ENCODE data around the gene AAMP. TPM values are rescaled to one million over a fixed set of nuclear protein-coding genes. Genes with fewer than 3 reads are reported as not detected.

AAMP gene
- polyA plus RNA-seq, 1 donor, result 105 TPM

DNA sequence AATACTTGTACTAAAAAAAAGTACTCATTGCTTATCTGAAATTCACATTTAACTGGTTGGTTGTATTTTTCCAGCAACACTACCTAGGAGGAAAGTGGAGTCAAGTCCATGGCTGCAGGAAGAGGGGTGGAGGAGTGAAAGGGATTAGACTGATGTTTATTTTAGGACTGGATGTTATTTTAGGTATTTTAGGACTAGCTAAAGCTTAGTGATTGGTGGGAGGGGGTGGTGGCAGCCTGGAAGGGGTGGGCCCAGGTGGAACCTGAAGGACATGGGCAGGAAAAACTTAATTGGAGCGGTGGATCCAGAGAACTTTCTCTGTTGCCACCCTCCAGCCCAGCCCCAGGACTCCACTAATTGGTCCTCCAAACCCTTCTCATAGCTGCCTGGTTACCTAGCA, 26.3 kb upstream of the AAMP start:
- DNase-seq, result no peak

DNA sequence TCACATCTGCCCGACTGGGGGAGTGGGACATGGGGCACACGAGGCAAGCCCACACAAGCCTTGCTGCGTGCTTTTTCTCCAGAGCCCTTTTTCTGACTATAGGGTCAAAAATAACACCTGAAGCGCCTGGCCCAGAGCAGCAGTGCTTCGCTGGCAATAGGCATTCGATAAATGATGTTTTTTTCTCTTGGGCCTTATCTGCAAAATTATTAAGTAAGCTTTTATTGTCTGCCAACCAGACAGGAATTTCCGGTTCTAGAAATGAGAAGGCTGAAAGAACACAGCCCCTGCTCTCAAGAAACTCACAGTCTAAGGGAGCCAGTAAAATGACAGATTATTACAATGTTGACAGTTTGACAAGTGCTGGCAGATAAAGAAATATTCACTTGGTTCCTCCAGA, 25.1 kb upstream of the AAMP start:
- H3K36me3 ChIP-seq (ENCODE audit: control insufficient read depth, insufficient read depth, low read length), result no peaks in the 10 kb centered on the region
- H3K4me1 ChIP-seq (ENCODE audit: control insufficient read depth, insufficient read depth, low read length), result peaks cover 54% of the 10 kb centered on the region
- no peak overlapping the region for H3K4me3 ChIP-seq (ENCODE audit: low read length)
- WGBS (ENCODE audit: insufficient coverage, low lambda C conversion rate), result no CpG with 5 or more reads among the region's 7 CpGs
- no peaks in the 10 kb centered on the region for H3K27me3 ChIP-seq (ENCODE audit: control insufficient read depth, insufficient read depth, low read length)
- DNase-seq, result peak; percentile 88 to 96
- no peaks in the 10 kb centered on the region for H3K9me3 ChIP-seq (ENCODE audit: control insufficient read depth, low read depth, low read length)
- peak overlapping the region; percentile 99 for H3K27ac ChIP-seq (ENCODE audit: low read length)

More for the DNA sequence above, 26.3 kb upstream of the AAMP start:
- Histone ChIP-seq H3K27ac (ENCODE audit: low read length) (peak overlapping the region; percentile 99), H3K4me1 (ENCODE audit: control insufficient read depth, insufficient read depth, low read length) (peaks cover 45% of the 10 kb centered on the region), H3K9me3 (ENCODE audit: control insufficient read depth, low read depth, low read length) (no peaks in the 10 kb centered on the region), H3K36me3 (ENCODE audit: control insufficient read depth, insufficient read depth, low read length) (no peaks in the 10 kb centered on the region), H3K27me3 (ENCODE audit: control insufficient read depth, insufficient read depth, low read length) (no peaks in the 10 kb centered on the region), H3K4me3 (ENCODE audit: low read length) (no peak overlapping the region)
- no CpG with 5 or more reads among the region's 1 CpG for WGBS (ENCODE audit: insufficient coverage, low lambda C conversion rate)

DNA sequence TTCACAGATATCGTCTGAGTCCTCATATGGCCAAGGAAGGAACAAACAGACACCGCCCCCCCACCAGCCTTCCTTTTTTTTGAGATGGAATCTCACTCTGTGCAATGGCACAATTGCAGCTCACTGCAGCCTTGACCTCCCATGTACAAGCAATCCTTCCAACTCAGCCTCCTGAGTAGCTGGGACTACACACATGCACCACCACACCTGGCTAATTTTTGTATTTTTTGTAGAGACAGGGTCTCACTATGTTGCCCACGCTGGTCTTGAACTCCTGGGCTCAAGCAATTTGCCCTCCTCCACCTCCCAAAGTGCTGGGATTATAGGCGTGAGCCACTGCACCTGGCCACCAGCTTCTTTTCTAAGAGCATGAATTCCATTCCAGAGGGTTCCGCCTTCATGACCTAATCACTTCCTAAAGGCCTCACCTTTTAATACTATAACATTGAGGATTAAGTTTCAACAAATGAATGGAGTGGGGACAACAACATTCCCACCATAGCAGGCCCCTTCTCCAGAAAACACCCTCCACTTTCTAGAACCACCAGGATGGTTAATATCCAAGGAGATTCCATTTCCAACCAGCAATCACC, 24.6 kb upstream of the AAMP start:
- no peak for DNase-seq
- Histone ChIP-seq H3K9me3 (ENCODE audit: control insufficient read depth, low read depth, low read length) (no peaks in the 10 kb centered on the region), H3K27ac (ENCODE audit: low read length) (peak overlapping the region; percentile 99), H3K4me3 (ENCODE audit: low read length) (no peak overlapping the region), H3K27me3 (ENCODE audit: control insufficient read depth, insufficient read depth, low read length) (no peaks in the 10 kb centered on the region), H3K4me1 (ENCODE audit: control insufficient read depth, insufficient read depth, low read length) (peaks cover 58% of the 10 kb centered on the region), H3K36me3 (ENCODE audit: control insufficient read depth, insufficient read depth, low read length) (no peaks in the 10 kb centered on the region)
- WGBS (ENCODE audit: insufficient coverage, low lambda C conversion rate), result no CpG with 5 or more reads among the region's 5 CpGs

DNA sequence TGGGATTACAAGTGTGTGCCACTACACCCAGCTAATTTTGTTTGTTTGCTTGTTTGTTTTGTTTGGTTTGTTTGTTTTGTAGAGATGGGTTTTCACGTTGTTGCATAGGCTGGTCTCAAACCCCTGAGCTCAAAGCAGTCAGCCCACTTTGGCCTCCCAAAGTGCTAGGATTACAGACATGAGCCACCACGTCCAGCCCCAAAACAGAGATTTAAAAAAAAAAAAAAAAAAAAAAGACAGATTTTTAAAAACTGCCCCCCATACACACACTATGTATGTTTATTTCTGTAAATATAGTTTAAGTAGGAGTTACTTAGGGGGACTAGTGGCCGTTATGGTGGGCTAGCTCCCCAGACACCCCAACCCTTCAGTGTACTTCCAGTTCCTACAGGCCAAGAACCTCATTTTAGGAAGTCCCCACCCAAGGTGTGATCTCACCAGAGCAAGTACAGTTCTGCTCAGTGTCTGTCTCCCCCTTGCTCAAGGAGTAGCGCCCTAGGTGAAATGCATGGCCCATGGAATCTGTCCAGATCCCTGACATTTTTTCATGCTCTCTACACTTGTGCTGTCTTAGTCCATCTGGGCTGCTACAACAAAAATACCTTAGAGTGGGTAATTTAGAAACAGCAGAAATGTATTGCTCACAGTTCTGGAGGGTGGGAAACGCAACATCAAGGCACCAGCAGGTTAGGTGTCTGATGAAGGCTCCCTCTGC, 23.9 kb upstream of the AAMP start:
- WGBS (ENCODE audit: insufficient coverage, low lambda C conversion rate), result no CpG with 5 or more reads among the region's 5 CpGs
- DNase-seq, result peak in 1 of 2 donors; percentile 31
- Histone ChIP-seq H3K9me3 (ENCODE audit: control insufficient read depth, low read depth, low read length) (no peaks in the 10 kb centered on the region), H3K36me3 (ENCODE audit: control insufficient read depth, insufficient read depth, low read length) (no peaks in the 10 kb centered on the region), H3K27ac (ENCODE audit: low read length) (peak overlapping the region; percentile 99), H3K27me3 (ENCODE audit: control insufficient read depth, insufficient read depth, low read length) (no peaks in the 10 kb centered on the region), H3K4me3 (ENCODE audit: low read length) (no peak overlapping the region), H3K4me1 (ENCODE audit: control insufficient read depth, insufficient read depth, low read length) (peaks cover 62% of the 10 kb centered on the region)

DNA sequence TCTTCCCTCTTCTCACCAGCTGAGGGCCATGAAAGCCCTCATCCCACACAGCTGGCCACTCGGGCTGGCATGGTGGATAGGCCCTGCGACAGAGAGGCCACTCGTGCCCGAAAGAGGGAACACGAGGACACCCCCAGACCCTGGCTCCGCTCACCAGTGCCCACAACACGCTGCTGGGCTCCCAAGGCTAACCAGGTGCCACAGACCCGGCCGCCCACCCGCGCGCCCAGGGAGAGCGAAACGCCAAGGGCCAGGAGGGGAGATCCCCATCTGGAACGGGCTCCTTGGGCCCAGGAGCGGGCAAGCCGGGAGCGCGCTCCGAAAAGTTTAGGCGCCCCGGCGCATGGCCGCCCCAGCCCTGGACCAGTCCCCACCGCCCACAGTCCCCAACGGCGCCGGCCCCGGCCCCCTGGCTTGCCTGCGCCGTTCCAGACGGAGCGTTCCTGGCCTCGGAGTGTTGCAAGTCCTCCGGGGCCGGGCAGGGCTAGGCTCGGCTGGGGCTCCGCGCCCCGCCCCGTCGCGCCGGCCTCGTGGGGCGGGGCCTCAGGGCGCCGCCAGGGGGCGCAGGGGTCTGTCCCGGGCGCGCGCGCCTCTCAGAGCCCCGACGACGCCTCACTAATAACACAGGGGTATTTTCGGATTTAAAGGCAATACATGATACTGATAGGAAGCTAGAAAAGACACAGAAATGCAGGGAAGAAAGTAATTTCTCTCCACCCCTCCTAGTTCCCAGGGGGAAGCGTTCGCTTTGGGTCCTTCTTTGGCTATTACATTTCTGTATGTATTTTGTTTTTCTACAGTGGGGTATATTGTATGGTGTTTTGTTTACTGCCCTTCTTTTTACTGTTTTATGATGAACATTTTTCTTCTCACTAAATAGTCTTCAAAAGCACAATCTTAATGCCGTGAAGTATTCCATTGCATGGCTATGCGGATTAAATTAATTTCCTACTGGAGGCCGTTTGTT, 22.4 kb upstream of the AAMP start, which contains the start of gene TMBIM1:
Gene TMBIM1, minus strand, starts transcription at position 456 of the 967 bp plus-strand sequence. CDS start 10,362 bp downstream, outside the sequence.
- peak; percentile 82 to 91 for DNase-seq
- Histone ChIP-seq H3K27me3 (ENCODE audit: control insufficient read depth, insufficient read depth, low read length) (no peaks in the 10 kb centered on the region), H3K27ac (ENCODE audit: low read length) (peak within 1 kb of the TSS; percentile 99), H3K9me3 (ENCODE audit: control insufficient read depth, low read depth, low read length) (no peaks in the 10 kb centered on the region), H3K36me3 (ENCODE audit: control insufficient read depth, insufficient read depth, low read length) (no peaks in the 10 kb centered on the region), H3K4me3 (ENCODE audit: low read length) (peak within 1 kb of the TSS; percentile 92), H3K4me1 (ENCODE audit: control insufficient read depth, insufficient read depth, low read length) (peaks cover 71% of the 10 kb centered on the region)
- 47% methylated on average over 2 of the region's 63 CpGs for WGBS (ENCODE audit: insufficient coverage, low lambda C conversion rate)

DNA sequence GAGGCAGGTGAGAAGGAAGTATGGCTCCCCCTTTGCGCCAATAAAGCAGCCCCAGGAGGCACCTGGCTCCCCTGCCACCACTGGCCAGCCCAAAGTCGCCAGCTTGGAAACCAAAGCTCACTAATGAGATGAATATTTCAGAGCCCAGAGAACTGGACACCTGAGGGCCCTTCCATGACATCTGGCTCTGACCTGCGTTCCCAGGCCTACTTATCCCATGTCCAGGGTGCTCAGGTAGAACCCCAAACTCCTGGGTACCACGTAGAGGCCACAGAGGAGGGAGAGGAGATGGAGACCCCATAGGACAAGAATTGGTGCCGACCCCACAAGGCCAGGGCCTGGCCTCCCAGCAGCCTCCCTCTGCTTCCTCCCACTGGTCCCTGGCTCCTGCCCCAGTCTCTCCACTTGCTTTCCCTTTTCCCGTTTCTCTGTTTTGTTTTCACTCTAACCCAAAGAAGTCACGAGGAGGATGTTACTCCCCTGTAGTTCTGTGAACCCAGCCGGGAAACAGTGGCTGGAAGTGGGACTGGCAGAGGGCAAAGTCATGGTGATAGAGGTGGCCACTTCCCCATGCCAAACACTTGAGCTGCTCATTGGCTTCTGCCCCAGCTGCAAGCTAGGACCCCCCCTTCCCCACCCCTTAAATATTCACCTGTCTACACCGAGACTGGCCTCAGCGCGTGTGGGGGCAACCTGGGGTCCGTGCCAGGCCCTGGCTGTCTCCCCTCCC, 21.5 kb upstream of the AAMP start:
- Histone ChIP-seq H3K4me3 (ENCODE audit: low read length) (peak overlapping the region; percentile 92), H3K36me3 (ENCODE audit: control insufficient read depth, insufficient read depth, low read length) (no peaks in the 10 kb centered on the region), H3K4me1 (ENCODE audit: control insufficient read depth, insufficient read depth, low read length) (peaks cover 80% of the 10 kb centered on the region), H3K27me3 (ENCODE audit: control insufficient read depth, insufficient read depth, low read length) (no peaks in the 10 kb centered on the region), H3K27ac (ENCODE audit: low read length) (peak overlapping the region; percentile 99), H3K9me3 (ENCODE audit: control insufficient read depth, low read depth, low read length) (no peaks in the 10 kb centered on the region)
- WGBS (ENCODE audit: insufficient coverage, low lambda C conversion rate), result no CpG with 5 or more reads among the region's 12 CpGs
- peak in 1 of 2 donors; percentile 62 for DNase-seq

DNA sequence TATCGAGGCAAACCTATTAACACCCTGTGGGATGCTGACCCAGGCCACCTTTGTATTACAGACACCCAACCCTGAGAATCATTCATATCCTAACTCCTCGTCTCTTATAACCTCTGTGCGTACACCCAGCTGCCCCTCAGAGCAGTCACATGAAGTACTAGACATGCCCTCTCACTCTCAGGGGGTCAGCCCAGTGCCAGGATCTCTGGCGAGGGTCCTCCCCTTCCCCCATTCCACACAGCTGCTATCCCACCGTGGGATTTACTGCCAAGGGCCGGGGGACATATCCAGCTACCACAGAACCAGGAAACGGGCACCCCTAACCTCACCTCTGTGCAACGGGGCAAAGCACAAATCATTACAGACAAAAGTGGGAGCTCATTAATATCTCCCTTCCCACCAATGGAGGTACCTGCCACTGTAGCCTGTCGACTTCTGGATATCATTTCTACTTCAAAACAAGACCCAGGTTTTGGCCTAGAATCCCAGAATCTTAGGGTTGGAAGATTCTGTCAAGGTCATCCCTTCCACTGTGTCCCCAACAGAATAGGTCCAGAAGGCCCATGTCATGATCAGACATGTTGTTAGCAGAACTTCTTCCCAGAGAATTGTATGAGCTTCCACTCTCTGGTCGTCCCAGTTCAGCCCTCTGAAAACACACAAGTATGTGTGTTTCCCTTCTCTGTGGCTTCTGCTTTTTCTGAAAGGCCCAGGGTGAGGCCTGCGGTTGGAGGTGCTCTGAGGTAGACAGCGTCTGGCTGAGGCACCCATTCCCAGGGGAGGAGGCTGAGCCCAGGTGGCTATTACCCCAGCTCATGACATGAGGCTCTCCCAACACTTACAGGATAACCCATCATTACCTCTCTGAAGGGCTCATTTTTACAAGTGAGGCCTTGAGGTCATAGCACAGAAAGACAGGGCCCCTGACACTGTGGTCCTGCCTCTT, 20.7 kb upstream of the AAMP start:
- Histone ChIP-seq H3K27me3 (ENCODE audit: control insufficient read depth, insufficient read depth, low read length) (no peaks in the 10 kb centered on the region), H3K36me3 (ENCODE audit: control insufficient read depth, insufficient read depth, low read length) (peaks cover 4% of the 10 kb centered on the region), H3K9me3 (ENCODE audit: control insufficient read depth, low read depth, low read length) (no peaks in the 10 kb centered on the region), H3K27ac (ENCODE audit: low read length) (peak overlapping the region; percentile 99), H3K4me3 (ENCODE audit: low read length) (peak overlapping the region; percentile 92), H3K4me1 (ENCODE audit: control insufficient read depth, insufficient read depth, low read length) (peaks cover 82% of the 10 kb centered on the region)
- DNase-seq, result peak in 1 of 2 donors; percentile 68
- WGBS (ENCODE audit: insufficient coverage, low lambda C conversion rate), result no CpG with 5 or more reads among the region's 12 CpGs

DNA sequence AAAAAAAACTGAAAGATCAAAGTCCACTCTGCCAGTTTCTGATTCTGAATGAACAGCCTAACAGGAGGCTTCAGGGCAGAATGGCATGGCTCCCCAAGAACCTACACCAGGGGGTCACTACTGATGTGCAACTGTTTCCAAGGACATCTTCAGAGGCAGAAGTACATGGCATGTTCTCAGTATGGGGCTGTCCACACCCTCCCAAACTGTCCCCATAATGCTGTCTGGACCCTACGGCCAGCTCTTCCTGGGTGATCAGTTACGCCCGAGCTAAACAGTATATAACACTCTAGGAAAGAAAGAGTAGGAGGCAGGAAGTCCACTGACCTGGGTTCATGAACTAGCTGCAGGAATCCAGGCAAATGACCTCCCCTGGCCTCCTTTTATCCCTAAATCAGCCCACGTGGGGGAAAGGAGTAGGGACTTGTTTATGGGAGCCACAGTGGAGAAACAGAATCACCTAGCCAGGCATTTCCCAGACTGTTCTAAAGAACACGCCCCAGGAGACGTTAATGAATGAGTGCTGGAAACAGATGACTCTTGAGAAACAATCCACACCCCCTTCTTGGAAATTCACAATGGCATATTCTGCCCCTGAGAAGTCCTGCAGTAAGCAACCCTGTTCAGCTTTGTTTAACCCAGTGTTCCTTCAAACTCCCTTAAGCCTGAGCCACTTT, 19.8 kb upstream of the AAMP start:
- Histone ChIP-seq H3K4me1 (ENCODE audit: control insufficient read depth, insufficient read depth, low read length) (peaks cover 82% of the 10 kb centered on the region), H3K27me3 (ENCODE audit: control insufficient read depth, insufficient read depth, low read length) (no peaks in the 10 kb centered on the region), H3K27ac (ENCODE audit: low read length) (peak overlapping the region; percentile 99), H3K4me3 (ENCODE audit: low read length) (peak overlapping the region; percentile 92), H3K36me3 (ENCODE audit: control insufficient read depth, insufficient read depth, low read length) (peaks cover 11% of the 10 kb centered on the region), H3K9me3 (ENCODE audit: control insufficient read depth, low read depth, low read length) (no peaks in the 10 kb centered on the region)
- no CpG with 5 or more reads among the region's 6 CpGs for WGBS (ENCODE audit: insufficient coverage, low lambda C conversion rate)
- peak; percentile 88 to 93 for DNase-seq
